GM12892 (cell line): ENCODE measurements around the gene NEBL.

Experiments
- POLR2AphosphoS5 ChIP-seq: IDR thresholded peaks from 2 replicates; pipeline ENCODE4 v1.6.1; 2011; ENCODE audit warnings: low read depth, low read length, control low read depth
- TAF1 ChIP-seq: IDR thresholded peaks from 2 replicates; pipeline ENCODE4 v1.6.1; 2011; ENCODE audit warnings: low read depth, mild to moderate bottlenecking, control low read depth, low read length, borderline replicate concordance

GRCh38 chr10:20744821-20745220 is 152.3 kb downstream of the NEBL start:
- TF ChIP-seq TAF1 (no peak), POLR2AphosphoS5 (no peak)
